ENCODE data around the gene CYP2B6.
"Not testable (repeated sequence)": the region's sequence is repeated elsewhere in the genome, so short reads cannot be mapped to it uniquely, and the experiment has no call there.

DNA sequence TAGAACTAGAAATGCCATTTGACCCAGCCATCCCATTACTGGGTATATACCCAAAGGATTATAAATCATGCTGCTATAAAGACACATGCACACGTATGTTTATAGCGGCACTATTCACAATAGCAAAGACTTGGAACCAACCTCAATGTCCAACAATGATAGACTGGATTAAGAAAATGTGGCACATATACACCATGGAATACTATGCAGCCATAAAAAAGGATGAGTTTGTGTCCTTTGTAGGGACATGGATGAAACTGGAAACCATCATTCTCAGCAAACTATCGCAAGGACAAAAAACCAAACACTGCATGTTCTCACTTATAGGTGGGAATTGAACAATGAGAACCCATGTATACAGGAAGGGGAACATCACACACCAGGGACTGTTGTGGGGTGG lies 23.0 kb upstream of the CYP2B6 start:
- TF ChIP-seq EZH2 (IDR thresholded peaks at IDR 0.05; ENCODE audit: borderline replicate concordance, low read depth, low read length, poor library complexity, severe bottlenecking) = not testable (repeated sequence)
- TF ChIP-seq, protein P1, sequence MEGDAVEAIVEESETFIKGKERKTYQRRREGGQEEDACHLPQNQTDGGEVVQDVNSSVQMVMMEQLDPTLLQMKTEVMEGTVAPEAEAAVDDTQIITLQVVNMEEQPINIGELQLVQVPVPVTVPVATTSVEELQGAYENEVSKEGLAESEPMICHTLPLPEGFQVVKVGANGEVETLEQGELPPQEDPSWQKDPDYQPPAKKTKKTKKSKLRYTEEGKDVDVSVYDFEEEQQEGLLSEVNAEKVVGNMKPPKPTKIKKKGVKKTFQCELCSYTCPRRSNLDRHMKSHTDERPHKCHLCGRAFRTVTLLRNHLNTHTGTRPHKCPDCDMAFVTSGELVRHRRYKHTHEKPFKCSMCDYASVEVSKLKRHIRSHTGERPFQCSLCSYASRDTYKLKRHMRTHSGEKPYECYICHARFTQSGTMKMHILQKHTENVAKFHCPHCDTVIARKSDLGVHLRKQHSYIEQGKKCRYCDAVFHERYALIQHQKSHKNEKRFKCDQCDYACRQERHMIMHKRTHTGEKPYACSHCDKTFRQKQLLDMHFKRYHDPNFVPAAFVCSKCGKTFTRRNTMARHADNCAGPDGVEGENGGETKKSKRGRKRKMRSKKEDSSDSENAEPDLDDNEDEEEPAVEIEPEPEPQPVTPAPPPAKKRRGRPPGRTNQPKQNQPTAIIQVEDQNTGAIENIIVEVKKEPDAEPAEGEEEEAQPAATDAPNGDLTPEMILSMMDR (conservative IDR thresholded peaks at IDR 0.05; ENCODE audit: low read depth, low read length) = not testable (repeated sequence)
